Mammary epithelial cell (primary cell): ENCODE measurements around the gene FKBP10.

Experiments
- EZH2 ChIP-seq: IDR thresholded peaks from 2 replicates; pipeline ENCODE4 v1.6.1; 2012; ENCODE audit warnings: low read length, inconsistent platforms, borderline replicate concordance
- TF ChIP-seq, protein P1 (sequence below), 2 donors: IDR thresholded peaks in 1 of 2; conservative IDR thresholded peaks in 1 of 2; 2 replicates each; pipeline ENCODE4 v1.5.1; 2011 to 2012; ENCODE audit warnings: inconsistent platforms in 2 of 2, low read length in 2 of 2, mild to moderate bottlenecking in 2 of 2, control low read depth in 1 of 2, low read depth in 1 of 2; ENCODE audit not compliant: insufficient read depth in 1 of 2; ENCODE audit errors: extremely low read depth in 1 of 2

DNA sequence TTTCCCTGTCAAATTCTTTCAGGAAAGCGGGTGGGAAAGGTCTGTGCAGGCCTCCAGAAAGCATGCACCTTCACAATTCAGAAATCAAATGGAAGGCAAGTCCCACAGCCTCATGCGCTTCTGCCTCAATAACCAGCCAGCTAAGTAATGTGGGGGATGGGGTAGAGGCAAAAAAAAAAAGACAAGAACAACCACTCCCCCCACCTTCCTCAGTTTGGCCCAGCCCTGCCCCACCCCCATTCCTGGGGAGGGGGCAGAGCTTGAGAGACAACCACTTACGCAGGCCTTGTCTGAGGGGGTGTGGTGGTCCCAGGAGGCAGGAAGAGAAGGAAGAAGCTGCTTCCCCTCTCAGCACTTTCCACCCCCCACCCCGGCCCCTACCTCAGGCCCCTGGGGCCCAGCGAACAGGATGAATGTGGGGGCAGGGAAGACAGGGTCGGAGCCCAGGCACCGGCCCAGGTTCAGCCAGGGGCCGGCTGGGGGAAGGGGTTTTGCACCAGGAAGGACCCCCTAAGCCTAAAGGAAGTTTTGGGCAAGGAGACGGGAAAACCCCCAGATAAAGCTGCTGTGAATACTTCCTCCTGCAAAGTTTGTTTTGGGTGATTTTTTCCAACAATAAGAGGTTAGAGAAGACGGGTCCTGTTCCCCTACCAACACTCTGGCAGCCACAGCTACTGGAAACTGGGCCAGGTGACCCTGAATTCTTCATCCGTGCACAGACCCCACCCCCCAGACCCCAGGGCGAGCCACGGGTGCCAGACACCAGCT is 27.5 kb upstream of the FKBP10 start:
- TF ChIP-seq, protein P1, sequence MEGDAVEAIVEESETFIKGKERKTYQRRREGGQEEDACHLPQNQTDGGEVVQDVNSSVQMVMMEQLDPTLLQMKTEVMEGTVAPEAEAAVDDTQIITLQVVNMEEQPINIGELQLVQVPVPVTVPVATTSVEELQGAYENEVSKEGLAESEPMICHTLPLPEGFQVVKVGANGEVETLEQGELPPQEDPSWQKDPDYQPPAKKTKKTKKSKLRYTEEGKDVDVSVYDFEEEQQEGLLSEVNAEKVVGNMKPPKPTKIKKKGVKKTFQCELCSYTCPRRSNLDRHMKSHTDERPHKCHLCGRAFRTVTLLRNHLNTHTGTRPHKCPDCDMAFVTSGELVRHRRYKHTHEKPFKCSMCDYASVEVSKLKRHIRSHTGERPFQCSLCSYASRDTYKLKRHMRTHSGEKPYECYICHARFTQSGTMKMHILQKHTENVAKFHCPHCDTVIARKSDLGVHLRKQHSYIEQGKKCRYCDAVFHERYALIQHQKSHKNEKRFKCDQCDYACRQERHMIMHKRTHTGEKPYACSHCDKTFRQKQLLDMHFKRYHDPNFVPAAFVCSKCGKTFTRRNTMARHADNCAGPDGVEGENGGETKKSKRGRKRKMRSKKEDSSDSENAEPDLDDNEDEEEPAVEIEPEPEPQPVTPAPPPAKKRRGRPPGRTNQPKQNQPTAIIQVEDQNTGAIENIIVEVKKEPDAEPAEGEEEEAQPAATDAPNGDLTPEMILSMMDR (conservative IDR thresholded peaks at IDR 0.05 in 1 of 2, IDR thresholded peaks at IDR 0.05 in 1 of 2; ENCODE audit: extremely low read depth in 1 of 2, insufficient read depth in 1 of 2, low read depth in 1 of 2, low read length in 2 of 2), result no peak
- no peak for TF ChIP-seq EZH2
